Panc1 (cell line): Measurements from ENCODE around the gene FUT8.

Source experiments
- SIN3A ChIP-seq: IDR thresholded peaks from 2 replicates; pipeline ENCODE4 v1.6.1; 2012; ENCODE audit warnings: low read depth, mild to moderate bottlenecking, low read length, moderate library complexity, borderline replicate concordance; ENCODE audit not compliant: insufficient read depth
- TF ChIP-seq, protein P1 (sequence below): fragments of 450-650 bp; IDR thresholded peaks from 2 replicates; pipeline ENCODE4 v1.5.1; 2017; ENCODE audit warnings: mild to moderate bottlenecking
- TF ChIP-seq, protein P2 (sequence below), 2 experiments: IDR thresholded peaks; 2 replicates each; pipeline ENCODE4 v1.6.1; 2011 to 2012; ENCODE audit warnings: low read depth in 2 of 2, control low read depth in 1 of 2, low read length in 1 of 2, mild to moderate bottlenecking in 1 of 2, moderate library complexity in 1 of 2; ENCODE audit not compliant: insufficient read depth in 1 of 2

DNA sequence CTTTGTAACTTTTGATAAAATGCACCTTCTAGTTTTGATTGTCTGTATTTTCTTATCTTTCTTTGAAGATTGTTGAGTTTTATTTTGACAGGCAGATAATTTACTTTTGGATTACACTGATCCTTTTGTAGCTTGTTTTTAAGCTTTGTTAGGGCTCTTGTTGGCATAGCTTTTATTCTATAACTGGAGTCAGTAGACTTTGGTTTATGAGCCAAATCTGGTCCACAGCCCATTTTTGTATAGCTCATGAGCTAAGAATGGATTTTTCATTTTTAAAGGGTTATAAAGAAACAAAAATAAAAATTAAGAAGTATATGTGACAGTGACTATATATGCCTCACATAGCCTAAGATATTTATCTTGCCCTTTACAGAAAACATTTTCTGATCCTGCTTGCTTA, 142.3 kb downstream of the FUT8 start:
- TF ChIP-seq, protein P1, sequence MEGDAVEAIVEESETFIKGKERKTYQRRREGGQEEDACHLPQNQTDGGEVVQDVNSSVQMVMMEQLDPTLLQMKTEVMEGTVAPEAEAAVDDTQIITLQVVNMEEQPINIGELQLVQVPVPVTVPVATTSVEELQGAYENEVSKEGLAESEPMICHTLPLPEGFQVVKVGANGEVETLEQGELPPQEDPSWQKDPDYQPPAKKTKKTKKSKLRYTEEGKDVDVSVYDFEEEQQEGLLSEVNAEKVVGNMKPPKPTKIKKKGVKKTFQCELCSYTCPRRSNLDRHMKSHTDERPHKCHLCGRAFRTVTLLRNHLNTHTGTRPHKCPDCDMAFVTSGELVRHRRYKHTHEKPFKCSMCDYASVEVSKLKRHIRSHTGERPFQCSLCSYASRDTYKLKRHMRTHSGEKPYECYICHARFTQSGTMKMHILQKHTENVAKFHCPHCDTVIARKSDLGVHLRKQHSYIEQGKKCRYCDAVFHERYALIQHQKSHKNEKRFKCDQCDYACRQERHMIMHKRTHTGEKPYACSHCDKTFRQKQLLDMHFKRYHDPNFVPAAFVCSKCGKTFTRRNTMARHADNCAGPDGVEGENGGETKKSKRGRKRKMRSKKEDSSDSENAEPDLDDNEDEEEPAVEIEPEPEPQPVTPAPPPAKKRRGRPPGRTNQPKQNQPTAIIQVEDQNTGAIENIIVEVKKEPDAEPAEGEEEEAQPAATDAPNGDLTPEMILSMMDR: no peak
- TF ChIP-seq, protein P2, sequence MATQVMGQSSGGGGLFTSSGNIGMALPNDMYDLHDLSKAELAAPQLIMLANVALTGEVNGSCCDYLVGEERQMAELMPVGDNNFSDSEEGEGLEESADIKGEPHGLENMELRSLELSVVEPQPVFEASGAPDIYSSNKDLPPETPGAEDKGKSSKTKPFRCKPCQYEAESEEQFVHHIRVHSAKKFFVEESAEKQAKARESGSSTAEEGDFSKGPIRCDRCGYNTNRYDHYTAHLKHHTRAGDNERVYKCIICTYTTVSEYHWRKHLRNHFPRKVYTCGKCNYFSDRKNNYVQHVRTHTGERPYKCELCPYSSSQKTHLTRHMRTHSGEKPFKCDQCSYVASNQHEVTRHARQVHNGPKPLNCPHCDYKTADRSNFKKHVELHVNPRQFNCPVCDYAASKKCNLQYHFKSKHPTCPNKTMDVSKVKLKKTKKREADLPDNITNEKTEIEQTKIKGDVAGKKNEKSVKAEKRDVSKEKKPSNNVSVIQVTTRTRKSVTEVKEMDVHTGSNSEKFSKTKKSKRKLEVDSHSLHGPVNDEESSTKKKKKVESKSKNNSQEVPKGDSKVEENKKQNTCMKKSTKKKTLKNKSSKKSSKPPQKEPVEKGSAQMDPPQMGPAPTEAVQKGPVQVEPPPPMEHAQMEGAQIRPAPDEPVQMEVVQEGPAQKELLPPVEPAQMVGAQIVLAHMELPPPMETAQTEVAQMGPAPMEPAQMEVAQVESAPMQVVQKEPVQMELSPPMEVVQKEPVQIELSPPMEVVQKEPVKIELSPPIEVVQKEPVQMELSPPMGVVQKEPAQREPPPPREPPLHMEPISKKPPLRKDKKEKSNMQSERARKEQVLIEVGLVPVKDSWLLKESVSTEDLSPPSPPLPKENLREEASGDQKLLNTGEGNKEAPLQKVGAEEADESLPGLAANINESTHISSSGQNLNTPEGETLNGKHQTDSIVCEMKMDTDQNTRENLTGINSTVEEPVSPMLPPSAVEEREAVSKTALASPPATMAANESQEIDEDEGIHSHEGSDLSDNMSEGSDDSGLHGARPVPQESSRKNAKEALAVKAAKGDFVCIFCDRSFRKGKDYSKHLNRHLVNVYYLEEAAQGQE (IDR thresholded peaks at IDR 0.05; ENCODE audit: insufficient read depth in 1 of 2, low read depth in 2 of 2, low read length in 1 of 2): no peak
- no peak for TF ChIP-seq SIN3A
